SHP77 treated with DMSO at 0.1 percent for 48 hours (cell line): ENCODE results near the gene KLF5.

Experiments
- DNase-seq: peaks from one replicate; lab custom pipeline; 2025; lab: John Stamatoyannopoulos, UW

Gene KLF5

DNA sequence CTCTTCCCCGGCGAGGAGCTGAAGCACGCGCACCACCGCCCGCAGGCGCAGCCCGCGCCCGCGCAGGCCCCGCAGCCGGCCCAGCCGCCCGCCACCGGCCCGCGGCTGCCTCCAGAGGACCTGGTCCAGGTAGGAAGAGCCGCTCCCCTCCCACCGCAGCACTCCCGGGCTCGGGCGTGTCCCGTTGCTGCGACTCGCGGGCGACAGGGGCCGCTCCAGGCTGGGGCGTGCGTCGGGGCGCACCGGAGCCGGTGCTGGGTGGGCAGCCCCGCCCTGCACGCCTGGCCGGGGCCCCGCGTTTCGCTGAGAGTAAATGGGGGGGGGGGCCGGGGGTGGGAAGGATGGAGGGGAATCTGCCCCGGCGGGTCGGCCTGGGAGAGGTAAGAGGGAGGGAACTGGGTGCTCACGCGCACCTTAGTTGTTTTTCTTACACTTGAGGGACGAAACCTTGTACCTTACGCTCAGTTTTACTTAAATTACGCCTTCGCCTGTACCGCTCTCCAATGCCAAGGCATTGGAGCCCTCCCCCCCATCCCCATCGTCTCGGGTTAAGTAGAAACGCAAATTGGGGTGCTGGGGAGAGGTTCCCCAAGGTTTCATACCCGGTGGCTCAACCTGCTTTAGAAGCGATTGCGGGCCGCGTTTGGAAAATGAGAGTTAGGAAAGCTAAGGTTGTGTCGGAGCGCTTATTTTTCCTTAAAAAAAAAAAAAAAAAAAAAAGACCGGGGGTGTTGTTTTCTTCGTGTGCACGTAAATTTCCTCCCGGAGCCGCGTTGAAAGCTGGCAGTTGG, 850 bp downstream of the KLF5 start:
- no peak for DNase-seq

DNA sequence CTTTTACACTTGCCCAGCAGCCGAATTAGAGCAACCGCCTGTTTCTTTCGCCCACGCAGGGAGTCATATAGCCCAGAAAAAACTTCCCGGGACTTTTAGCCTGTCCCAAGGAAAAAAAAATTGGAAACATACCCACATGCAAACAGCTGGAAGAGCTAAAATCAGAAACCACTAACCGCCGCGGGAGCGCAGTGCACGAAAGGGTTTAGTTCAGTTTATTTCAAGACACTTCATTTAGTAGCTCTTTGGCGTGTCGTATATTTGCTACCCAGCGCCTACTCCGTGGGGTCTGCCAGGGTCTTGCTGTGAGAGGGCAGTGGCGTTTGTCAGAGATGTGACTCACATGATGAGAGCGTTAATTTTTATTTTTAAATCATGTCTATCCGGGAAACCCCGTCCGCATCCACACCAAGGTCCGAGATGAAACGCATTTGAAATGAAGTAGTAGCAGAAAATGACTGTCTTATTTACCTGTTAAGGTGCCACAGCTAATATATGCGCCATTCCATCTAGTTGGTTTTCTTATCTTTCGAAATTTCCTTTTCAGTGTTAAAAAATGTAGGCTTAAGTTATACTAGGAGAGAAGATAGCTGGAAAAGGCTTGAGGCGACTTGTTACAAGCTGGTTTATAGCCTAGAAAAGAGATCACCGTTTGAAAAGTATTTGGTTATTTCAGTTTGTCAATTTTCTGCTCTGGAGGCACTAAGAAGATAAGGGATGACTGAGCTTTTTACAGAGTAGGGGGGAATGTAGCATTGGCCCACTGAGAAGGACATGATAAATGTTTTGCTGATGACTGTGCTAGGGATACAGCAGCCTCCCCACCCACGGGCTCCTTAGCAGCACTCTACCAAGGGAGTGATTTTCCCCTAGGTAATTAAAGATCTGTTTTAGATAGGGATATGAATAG, 1.7 kb downstream of the KLF5 start:
- DNase-seq, result no peak

DNA sequence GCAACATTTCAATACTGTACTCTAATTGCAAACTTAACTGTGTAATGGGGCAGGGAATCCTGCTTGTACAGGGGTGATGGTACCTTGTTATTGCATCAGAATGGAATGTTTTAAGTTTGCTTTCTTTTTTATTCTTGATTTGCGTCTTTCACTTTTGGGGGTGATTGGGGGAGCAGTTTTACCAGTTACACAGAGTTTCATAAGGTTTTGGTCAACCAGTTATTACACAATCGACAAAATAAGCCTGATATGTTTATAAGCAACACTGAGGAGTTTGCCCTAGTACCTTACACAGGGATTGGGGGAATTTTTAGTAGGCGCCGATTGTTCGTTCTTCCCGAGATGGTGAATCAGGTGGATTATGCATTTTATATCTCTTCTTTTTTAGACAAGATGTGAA, 2.7 kb downstream of the KLF5 start:
- no peak for DNase-seq

DNA sequence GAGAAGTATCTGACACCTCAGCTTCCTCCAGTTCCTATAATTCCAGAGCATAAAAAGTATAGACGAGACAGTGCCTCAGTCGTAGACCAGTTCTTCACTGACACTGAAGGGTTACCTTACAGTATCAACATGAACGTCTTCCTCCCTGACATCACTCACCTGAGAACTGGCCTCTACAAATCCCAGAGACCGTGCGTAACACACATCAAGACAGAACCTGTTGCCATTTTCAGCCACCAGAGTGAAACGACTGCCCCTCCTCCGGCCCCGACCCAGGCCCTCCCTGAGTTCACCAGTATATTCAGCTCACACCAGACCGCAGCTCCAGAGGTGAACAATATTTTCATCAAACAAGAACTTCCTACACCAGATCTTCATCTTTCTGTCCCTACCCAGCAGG, 3.1 kb downstream of the KLF5 start:
- DNase-seq, result no peak

DNA sequence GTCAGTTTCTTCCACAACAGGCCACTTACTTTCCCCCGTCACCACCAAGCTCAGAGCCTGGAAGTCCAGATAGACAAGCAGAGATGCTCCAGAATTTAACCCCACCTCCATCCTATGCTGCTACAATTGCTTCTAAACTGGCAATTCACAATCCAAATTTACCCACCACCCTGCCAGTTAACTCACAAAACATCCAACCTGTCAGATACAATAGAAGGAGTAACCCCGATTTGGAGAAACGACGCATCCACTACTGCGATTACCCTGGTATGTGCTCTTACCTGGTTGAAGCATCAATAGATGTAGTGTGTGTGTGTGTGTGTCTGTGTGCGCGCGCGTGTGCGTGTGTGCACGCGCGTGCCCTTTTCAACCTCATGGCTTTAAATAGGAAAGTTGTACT, 3.7 kb downstream of the KLF5 start:
- no peak for DNase-seq

DNA sequence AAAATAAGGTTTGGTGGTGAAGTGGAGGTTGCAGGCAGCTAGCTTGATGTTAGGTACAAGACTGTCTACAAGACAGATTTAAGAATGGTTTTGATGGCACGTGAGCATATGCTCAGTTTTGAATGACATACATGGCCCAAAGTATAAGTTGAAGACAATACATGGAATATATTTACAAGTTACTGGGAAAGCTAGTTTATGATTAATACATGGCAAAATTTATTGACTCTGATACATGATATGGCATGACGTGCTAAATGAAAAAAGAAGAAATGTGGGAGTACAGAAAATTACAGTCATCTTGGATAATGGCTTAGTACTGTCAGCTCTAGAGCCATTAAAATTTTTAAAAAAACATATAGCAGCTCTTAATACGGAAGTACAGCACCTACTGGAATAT, 4.4 kb downstream of the KLF5 start:
- DNase-seq, result no peak

DNA sequence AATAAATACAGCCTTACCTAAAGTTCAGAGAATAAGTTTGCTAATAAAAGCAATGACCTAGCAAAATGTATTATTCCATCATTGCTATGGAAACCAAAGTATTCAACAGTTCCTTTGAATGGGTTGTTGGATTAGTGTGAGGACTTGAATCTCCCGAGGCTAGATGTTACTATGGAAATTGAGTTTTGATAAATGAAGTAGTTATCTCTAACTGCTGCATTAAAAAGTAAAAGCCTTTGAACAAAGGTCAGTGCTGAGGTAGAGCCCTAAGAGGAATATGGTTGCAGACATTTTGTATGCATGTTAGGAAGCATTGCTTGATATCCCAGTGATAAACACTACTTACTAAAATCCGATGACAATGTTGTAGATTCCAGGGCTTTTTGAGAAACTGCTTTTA, 6.2 kb downstream of the KLF5 start:
- no peak for DNase-seq

DNA sequence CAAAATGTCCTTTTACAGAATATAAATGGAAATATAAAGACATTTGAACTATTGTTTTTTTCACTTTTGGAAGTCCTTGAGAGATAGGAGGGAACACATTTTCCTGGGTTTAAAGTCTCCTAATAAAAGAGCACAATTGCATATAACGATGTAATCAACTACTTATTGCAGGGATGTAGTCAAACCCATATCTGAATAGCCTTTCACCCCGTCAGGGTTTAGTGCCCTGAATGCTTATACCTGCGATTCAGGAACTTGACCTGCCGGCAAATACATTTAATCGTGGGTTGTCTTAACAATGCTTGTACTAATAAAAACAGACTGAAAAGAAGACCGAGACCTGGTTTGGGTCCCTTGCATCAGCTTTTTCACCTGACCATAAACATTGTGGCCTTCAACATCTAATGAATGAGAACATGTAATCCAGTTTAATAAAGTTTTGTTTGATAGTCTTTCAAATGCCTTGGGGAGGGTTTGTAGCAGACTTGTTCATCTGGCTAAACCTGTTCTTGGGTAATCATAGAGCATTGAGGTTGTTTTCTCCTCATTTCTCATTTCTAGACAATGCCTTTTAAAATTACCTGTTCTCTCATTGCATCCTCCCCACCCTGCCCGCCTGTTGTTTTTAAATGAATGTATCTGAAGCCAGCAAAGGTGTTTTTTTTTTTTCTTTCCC, 7.0 kb downstream of the KLF5 start:
- no peak for DNase-seq

DNA sequence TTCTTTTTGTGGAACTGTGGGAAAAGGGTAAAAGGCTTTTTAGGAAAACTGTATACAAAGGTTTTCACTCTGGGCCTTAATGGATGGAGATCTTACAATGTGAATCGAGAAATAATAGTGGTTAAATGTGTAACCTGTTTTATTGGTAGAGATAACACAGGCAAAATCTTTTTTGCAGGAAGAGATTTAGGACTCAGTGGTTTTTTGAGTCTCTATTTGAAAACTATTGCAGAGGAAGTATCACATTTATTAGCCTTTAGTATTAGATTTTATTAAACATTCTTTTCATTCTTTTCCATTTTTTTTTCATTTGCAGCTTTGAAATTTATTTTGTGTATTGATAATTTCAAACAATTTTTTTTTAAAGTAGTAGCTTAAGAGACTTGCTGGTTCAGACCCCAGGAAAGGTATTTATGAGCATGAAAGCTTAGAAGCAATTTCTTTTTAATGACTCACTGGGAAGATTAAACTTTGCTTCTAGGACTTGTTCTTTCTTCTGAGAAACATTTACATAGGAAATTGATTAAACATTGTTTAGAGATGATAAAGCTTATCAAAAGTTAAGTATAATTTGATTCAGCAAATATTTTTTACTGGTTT, 10.5 kb downstream of the KLF5 start:
- DNase-seq, result no peak

DNA sequence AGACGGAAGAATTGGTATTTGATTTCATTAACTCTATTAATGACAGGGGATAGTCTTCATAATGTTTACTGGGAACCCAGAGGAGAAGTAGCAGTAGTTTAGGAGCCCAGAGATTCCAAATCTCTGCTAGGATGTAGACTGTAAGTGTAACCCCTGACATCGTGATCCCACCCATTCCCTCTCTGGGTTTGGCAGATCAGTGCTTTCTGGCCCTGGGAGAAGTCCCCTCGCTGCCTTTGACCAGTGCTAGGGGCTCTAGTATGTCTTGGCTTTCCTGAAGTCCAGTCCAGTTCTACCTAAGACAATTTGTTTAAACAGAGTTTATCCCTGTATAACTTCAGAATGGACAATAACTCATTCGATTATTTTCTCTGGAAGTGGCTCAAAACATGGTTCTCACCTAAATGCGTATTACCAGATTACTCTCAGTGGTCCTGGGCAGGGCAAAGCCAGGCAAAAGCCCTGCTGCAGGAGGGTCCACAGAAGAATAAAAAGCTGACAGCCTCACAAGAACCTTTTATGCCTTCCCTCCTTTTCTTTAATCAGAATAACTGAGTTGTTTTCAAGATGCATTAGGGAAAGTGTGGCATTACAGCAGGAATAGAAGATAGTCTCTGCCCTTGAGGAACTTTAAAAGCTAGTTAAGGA, 11.8 kb downstream of the KLF5 start:
- no peak for DNase-seq

DNA sequence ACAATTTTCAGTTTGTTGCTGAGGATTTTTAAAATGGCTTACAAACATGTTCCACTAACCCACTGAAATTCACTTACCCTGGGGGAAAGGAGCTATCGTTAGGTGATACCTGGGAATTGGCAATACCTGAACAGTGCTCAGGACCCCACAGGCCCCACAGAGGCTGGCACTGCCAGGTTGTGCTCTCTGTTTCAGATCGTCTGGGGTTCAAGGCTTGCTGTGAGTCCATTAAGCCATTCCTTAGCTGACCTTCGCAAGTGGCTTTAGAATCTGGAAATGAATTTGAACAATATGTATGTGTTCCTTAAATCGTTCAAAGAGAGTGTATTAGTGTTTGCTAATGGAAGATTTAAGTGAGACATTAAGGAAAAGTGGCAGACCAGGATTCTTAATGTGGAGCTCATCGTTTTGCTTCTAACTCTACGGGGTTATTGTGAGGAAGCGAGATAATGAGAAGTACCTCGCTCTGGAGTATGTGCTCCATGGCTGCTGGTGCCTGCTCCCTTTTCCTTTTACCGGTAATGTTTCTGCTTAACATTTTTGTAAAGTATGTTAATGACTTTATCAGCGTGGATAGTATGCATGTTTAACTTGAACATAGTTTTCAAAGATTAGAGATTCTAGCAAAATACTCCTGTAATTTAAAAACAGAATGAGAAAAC, 13.6 kb downstream of the KLF5 start:
- DNase-seq, result no peak

DNA sequence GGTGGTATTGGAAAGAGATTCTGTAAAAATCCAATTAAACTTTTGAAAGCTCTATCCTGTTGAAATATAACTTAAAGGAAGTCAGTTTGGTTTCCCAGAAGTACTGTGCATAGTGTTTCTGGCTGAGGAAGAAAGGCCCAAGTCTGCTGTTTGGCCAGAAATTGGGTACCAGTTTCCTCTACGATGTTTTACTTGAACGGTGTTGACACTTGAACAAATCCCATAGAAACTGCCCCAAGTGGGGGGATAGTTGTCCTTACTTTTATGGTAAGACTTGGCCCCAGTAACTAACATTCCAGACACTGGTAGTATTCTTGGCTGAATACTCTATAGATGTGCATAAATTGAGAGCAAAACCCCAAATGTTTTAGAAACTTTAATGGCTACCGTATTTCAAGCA, 14.2 kb downstream of the KLF5 start:
- no peak for DNase-seq

DNA sequence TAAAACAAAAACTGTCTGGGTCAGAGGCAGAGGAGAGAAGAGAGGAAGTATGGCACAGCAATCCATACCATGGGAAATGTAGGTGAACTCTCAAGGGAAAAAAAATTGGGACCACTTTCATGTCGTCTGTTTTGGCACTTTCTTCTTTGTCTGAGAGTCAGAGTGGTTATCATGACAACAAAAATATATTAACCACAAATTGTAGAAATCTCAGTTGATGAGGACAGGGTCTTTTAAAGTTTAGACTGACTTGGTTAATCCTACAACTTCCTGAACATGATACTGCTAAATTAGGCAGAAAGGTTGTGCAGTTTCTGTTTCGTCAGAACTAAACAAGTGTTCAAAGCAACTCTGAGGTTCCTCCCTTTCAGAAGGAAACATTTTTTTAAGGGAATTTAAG, 15.2 kb downstream of the KLF5 start:
- DNase-seq, result no peak

DNA sequence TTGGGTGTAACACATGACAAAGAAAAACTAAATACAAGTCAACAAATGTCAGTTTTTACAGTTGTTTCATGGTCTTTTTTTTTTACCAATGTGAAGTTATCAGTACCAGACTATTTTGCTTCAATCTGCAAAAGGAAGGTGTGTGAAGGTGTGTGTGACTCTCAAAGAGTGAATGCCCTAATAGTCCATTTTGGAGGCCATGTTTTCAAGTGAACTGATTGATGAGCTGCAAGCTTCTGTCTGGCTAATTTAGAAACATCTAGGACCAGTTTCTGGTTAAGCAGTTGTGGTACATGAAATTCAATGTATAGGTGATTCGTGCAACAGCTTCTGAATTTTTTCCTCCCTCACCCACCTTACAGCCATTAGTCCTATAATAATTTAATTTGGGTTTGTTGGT, 16.1 kb downstream of the KLF5 start:
- no peak for DNase-seq

DNA sequence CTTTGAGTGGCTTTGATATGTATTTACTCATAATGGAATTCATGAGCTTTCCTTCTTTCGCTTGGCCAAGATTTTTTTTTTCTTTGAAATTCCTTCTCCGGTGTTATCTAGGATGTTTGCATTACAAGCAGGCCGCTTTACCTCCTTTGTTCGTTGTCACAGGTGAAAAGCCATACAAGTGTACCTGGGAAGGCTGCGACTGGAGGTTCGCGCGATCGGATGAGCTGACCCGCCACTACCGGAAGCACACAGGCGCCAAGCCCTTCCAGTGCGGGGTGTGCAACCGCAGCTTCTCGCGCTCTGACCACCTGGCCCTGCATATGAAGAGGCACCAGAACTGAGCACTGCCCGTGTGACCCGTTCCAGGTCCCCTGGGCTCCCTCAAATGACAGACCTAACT, 16.7 kb downstream of the KLF5 start:
- DNase-seq, result no peak

DNA sequence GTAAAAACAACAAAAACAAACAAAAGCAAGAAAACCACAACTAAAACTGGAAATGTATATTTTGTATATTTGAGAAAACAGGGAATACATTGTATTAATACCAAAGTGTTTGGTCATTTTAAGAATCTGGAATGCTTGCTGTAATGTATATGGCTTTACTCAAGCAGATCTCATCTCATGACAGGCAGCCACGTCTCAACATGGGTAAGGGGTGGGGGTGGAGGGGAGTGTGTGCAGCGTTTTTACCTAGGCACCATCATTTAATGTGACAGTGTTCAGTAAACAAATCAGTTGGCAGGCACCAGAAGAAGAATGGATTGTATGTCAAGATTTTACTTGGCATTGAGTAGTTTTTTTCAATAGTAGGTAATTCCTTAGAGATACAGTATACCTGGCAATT, 17.1 kb downstream of the KLF5 start:
- no peak for DNase-seq

DNA sequence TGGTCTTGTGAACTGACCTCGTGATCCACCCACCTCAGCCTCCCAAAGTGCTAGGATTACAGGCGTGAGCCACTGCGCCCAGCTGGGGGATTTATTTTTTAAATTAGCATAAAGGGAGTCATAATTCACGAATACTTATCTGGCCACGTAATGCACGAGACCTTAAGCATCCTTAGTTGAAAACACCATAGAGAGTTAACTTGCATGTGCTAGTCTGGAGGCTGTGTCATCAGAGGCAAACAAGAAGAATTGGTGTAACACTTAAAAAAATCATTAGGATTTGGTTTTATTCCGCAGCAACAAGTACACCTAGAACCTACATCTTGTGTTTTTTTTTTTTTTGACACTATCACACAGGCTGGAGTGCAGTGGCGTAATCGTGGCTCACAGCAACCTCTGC, 19.1 kb downstream of the KLF5 start:
- no peak for DNase-seq

DNA sequence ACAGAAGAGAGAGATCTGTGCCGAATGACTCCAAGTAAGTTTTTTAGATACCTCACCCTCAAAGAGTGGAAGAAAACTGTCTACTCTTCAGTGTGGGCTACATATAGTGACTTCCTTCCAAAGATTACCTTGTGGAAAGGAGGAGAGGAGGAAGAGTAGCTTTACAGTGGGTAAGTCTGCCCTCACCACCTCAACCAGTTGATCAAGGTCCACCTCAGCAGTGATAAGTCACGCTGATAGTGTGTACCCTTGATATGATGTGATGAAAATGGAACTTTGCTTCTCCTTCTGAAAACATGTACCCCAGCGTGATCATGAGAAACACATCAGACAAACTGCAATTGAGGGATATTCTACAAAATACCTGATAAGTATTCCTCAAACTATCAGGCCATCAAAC, 20.6 kb downstream of the KLF5 start:
- no peak for DNase-seq

DNA sequence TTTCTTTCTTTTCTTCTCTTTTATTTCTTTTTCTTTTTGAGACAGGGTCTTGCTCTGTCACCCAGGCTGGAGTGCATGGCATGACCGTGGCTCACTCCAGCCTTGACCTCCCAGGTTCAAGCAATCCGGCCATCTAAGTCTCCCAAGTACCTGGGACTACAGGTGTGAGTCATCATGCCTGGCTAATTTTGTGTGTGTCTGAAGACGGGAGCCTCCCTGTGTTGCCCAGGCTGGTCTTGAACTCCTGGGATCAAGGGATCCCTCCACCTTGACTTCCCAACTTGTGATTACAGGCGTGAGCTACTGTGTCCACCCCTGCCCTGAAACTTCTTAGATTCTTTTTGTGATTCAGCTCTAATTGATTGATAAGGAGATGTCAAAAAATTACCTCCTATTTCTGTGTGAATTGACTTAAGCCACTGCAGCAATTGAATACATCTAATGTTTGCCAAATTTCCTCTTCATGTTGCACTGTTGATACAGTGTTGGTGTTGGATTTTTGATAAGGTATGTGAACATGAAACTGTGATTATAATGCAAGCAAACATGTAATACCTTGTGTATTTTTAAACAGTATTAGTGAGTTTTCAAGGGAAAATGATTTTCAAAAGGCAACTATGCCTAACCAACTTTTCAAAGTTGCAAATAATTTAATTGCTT, 22.6 kb downstream of the KLF5 start:
- DNase-seq, result no peak

DNA sequence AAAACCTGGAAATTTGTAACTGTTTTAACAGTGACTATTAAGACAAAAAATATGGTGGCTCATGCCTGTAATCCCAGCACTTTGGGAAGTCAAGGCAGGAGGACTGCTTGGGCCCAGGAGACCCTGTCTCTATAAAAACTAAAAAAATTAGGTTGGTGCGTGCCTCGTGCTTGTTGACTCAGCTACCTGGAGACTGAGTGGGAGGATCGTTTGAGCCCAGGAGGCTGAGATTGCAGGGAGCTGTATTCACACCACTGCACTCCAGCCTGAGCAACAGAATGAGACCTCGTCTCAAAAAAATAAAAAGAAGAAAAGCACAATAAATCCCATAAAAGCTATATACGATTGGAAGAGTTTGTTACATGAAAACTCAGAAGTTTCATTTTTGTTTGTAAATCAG, 23.7 kb downstream of the KLF5 start:
- no peak for DNase-seq

DNA sequence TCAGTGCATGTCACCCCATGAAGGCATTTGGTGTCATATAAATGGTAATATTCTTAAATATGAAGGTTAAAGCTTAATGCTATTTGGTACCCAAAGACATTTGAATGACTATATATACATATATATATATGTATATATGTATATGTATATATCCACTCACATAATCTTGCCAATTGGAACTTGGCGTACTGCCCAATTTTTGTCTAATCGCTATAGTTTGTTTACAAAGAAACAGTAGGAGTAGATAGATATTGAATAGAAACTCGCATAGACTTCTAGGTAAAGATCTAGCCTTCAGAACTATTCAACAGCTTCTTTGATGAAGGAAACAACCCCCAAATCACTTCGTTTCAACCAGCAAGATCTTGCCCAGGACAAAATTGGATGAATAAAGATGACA, 24.1 kb downstream of the KLF5 start:
- DNase-seq, result no peak
